NB4 (cell line): ENCODE measurements around the gene EDEM3.

Experiments used
- POLR2A ChIP-seq: IDR thresholded peaks from 2 replicates; pipeline ENCODE4 v1.6.1; 2011; ENCODE audit warnings: mild to moderate bottlenecking; ENCODE audit not compliant: insufficient read length; ENCODE audit errors: extremely low read depth
- TF ChIP-seq, protein P1 (sequence below): IDR thresholded peaks from one replicate; pipeline ENCODE4 v1.5.1; 2012; ENCODE audit warnings: low read depth, low read length
- TF ChIP-seq, protein P2 (sequence below): IDR thresholded peaks from 2 replicates; pipeline ENCODE4 v1.6.1; 2011; ENCODE audit warnings: low read depth, low read length

DNA sequence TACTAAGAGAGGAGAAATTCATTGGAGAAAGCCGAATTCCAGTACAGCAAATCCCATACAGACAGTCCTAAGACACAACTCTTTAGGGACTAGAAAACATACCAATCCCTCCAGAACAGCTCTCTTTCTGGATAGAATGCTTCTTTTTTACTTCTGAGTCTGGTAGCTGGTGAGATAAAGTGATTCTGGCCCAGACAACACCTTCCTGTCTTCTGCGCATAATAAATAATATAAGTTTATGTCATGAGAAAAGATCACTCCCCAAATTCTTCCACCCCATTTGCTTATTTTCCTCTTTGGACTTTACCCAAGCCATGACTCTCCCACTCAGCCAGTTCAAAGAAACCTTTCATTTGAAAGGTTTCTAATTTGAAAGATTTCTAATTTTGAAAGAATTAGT lies 98.4 kb downstream of the EDEM3 start:
- TF ChIP-seq POLR2A: no peak
- TF ChIP-seq, protein P1, sequence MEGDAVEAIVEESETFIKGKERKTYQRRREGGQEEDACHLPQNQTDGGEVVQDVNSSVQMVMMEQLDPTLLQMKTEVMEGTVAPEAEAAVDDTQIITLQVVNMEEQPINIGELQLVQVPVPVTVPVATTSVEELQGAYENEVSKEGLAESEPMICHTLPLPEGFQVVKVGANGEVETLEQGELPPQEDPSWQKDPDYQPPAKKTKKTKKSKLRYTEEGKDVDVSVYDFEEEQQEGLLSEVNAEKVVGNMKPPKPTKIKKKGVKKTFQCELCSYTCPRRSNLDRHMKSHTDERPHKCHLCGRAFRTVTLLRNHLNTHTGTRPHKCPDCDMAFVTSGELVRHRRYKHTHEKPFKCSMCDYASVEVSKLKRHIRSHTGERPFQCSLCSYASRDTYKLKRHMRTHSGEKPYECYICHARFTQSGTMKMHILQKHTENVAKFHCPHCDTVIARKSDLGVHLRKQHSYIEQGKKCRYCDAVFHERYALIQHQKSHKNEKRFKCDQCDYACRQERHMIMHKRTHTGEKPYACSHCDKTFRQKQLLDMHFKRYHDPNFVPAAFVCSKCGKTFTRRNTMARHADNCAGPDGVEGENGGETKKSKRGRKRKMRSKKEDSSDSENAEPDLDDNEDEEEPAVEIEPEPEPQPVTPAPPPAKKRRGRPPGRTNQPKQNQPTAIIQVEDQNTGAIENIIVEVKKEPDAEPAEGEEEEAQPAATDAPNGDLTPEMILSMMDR: no peak
- TF ChIP-seq, protein P2, sequence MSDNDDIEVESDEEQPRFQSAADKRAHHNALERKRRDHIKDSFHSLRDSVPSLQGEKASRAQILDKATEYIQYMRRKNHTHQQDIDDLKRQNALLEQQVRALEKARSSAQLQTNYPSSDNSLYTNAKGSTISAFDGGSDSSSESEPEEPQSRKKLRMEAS: no peak
